WI38 (cell line): ENCODE measurements around the gene LCLAT1.
A peak's percentile ranks its signal among the peaks of the same experiment; 100 is the strongest.

Source experiments
- H3K4me3 ChIP-seq: 2 replicates; pipeline ENCODE4 v1.5.1; 2011; ENCODE audit warnings: low read depth, mild to moderate bottlenecking, control low read depth, low read length
- TF ChIP-seq, protein P1 (sequence below): IDR thresholded peaks from 2 replicates; pipeline ENCODE4 v1.5.1; 2012; ENCODE audit warnings: low read depth, mild to moderate bottlenecking, control low read depth, low read length

Gene LCLAT1

DNA sequence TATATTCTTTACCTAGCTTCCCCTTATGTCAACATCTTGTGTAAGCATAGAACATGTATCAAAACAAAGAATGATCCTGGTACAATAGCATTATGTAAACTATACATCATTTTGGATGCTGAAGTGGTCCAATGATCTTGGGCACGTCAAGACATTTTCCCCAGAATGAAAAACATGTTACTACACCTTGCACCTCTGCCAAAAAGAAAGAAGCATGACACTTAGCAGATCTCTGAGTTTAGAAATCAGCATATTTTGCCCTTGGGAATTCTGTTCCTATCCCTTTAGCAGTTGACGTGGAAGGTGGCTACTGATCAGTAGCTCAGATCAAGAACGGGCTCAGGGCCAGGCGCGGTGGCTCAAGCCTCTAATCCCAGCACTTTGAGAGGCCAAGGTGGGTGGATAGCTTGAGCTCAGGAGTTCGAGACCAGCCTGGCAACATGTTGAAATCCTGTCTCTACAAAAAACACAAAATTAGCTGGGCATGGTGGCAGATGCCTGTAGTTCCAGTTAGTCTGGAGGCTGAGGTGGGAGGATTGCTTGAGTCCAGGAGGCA is 1.7 kb upstream of the LCLAT1 start:
- TF ChIP-seq, protein P1, sequence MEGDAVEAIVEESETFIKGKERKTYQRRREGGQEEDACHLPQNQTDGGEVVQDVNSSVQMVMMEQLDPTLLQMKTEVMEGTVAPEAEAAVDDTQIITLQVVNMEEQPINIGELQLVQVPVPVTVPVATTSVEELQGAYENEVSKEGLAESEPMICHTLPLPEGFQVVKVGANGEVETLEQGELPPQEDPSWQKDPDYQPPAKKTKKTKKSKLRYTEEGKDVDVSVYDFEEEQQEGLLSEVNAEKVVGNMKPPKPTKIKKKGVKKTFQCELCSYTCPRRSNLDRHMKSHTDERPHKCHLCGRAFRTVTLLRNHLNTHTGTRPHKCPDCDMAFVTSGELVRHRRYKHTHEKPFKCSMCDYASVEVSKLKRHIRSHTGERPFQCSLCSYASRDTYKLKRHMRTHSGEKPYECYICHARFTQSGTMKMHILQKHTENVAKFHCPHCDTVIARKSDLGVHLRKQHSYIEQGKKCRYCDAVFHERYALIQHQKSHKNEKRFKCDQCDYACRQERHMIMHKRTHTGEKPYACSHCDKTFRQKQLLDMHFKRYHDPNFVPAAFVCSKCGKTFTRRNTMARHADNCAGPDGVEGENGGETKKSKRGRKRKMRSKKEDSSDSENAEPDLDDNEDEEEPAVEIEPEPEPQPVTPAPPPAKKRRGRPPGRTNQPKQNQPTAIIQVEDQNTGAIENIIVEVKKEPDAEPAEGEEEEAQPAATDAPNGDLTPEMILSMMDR: no peak

DNA sequence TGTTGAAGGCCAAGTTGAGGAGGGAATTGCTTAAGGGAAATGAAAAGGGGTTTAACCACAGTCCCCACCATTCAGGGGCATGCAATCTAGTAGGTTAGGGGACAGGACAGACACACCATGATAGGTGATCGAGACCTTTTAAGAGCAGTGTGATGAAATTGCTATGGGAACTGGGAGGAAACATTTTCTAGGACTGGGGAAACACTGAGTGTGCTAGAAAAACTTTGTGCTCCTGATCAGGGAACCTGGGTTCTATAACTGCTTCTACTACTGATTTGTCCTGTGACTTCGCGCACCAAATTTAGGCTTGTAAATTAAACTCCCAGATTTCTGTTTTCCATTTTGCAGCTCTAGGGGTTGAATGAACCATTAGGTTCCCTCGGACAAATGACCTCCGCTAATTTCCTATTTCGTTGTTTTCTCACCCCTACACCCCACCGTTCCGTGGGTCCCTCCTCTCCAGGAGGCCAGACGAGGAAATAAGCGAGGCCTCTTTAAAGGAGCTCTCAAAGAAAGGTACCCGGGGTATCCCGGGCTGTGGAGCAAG is 371 bp upstream of the LCLAT1 start:
- TF ChIP-seq, protein P1: no peak

More for the DNA sequence above, 1.7 kb upstream of the LCLAT1 start:
- no peak overlapping the region for H3K4me3 ChIP-seq

DNA sequence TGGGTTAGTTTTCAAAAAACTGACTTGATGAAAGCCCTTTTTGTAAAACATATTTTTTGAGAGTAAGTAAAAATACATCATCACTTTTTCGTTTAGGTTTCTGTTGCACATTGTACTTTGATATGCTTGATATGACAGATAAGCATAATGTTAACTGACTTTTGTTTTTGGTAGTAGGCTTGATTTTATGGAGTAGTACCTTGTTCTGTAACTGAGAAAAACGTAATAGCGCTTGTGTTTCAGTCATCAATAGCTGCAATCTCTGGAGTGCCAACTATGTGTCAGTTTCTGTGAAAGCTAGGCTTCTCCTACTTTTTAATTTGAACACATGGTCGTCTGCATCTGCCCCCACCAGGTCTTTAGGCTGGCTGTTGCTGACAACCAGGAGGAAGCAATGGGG is 1.3 kb downstream of the LCLAT1 start:
- TF ChIP-seq, protein P1: no peak
- H3K4me3 ChIP-seq: peak overlapping the region; percentile 92

More for the DNA sequence above, 371 bp upstream of the LCLAT1 start:
- peak overlapping the region; percentile 92 for H3K4me3 ChIP-seq

DNA sequence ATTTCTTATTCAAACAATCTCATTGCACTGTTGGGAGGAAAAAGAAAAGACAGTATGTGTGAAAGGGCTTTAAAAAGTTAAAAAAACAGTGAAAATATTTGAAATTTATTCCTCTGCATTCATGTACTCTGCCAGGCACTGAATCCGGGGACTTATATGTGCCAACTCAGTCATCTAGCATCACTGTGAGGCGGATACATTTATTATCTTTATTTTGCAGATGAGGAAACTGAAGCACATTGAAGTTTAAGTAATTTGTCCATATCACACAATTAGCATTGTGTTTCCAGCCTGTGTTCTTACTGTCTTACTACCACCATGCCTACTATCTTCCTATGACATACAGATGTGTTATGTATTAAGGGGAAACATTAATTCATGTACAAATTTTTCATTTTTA is 1.8 kb downstream of the LCLAT1 start:
- TF ChIP-seq, protein P1: no peak
- H3K4me3 ChIP-seq: peak overlapping the region; percentile 92

DNA sequence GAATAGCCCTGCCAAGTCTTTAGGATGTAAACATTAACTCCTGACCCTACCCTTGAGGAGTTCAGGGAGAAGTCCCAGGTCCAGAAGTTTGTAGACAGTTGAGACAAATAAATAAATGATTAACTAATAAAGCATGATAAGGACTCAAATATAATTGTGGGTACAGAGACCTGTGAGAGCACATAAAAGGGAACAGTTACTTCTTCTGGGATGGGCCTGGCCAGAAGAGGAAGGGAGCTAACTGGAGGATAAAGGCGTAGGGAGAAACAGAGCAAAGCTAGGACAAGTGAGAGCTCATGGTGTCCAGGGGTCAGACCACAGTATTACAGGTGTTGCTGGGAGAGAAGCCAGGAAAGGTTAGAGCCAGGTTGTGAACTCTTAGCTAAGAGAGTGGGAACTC is 3.0 kb downstream of the LCLAT1 start:
- TF ChIP-seq, protein P1: no peak

DNA sequence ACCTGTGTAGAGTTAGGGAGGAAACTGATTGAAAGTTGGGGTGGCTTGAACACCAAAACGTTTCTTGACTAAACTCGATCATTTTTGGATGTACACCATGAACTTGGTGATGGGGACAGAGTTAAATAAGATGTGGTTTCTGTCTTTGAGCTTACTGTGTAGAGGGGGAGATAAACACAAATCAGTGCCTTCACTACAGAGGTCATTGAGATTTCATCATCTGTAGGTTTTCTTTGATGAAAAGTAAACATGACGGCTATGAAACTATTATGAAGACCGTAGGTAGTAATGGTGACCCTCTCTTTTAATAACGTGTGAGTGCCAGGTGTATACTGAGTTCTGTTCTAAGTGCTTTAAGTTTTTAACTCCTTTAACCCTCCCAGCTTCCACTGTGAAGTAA is 6.5 kb downstream of the LCLAT1 start:
- H3K4me3 ChIP-seq: no peak overlapping the region
- TF ChIP-seq, protein P1: no peak

More for the DNA sequence above, 3.0 kb downstream of the LCLAT1 start:
- H3K4me3 ChIP-seq: no peak overlapping the region

DNA sequence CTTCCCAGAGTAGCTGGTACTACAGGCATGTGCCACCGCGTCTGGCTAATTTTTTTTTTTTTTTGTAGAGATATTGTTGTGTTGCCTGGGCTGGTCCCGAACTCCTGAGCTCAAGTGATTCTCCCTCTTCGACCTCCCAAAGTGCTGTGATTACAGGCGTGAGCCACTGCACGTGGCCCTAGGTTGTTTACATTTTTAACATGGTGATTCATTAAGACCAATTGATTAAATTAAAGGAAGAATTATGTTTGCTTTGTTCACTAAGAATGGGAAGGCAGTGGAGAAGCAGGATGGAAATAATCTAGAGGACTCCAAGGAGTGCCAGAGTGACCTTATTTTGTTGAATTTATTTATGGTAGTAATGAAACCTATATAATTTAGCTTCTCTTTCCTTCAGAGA is 7.5 kb downstream of the LCLAT1 start:
- TF ChIP-seq, protein P1: no peak
- H3K4me3 ChIP-seq: no peak overlapping the region
